HL-60 (cell line): Measurements from ENCODE around the gene UBALD1.

Experiments
- DNase-seq, 2 experiments: peaks; one replicate each; pipeline ENCODE4 v3.0.0-alpha.2; 2010 to 2020; ENCODE audit warnings: low read depth in 1 of 2, low spot score in 1 of 2
- H3K27ac ChIP-seq: fragments of 250-450 bp; sonication (Bioruptor Pico); replicated peaks from 2 replicates; pipeline ENCODE4 v1.5.1; 2020; ENCODE audit warnings: mild to moderate bottlenecking, moderate library complexity
- H3K27me3 ChIP-seq: fragments of 250-450 bp; sonication (Bioruptor Pico); 2 replicates; pipeline ENCODE4 v1.5.1; 2021; ENCODE audit warnings: mild to moderate bottlenecking, moderate library complexity; ENCODE audit not compliant: insufficient read depth, poor library complexity, severe bottlenecking
- H3K4me3 ChIP-seq: replicated peaks from 2 replicates; pipeline ENCODE4 v1.5.1; 2011; ENCODE audit warnings: mild to moderate bottlenecking, control low read depth, low read length; ENCODE audit not compliant: insufficient read depth
- GABPA ChIP-seq: IDR thresholded peaks from 2 replicates; pipeline ENCODE4 v1.6.1; 2012; ENCODE audit warnings: low read depth
- POLR2AphosphoS5 ChIP-seq: IDR thresholded peaks from 2 replicates; pipeline ENCODE4 v1.6.1; 2012; ENCODE audit warnings: low read depth
- SPI1 ChIP-seq: IDR thresholded peaks from 2 replicates; pipeline ENCODE4 v1.6.1; 2012; ENCODE audit warnings: low read depth, mild to moderate bottlenecking, borderline replicate concordance
- TF ChIP-seq, protein P1 (sequence below): IDR thresholded peaks from 2 replicates; pipeline ENCODE4 v1.6.1; 2012; ENCODE audit warnings: low read depth; ENCODE audit not compliant: insufficient replicate concordance
- TF ChIP-seq, protein P2 (sequence below): IDR thresholded peaks from one replicate; pipeline ENCODE4 v1.5.1; 2011; ENCODE audit warnings: low read length, control low read depth, inconsistent platforms; ENCODE audit not compliant: insufficient read depth

UBALD1 gene

DNA sequence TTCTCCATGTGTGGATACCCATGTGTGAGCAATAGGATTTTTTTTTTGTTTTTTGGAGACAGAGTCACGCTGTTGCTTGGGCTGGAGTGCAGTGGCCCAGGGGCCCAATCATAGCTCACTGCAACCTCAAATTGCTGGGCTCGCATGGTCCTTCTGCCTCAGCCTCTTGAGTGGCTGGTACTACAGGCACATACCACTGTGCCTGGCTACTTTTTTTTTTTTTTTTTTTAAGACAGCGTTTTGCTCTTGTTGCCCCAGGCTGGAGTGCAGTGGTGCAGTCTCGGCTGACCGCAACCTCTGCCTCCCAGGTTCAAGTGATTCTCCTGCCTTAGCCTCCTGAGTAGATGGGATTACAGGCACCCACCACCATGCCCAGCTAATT is 26.6 kb upstream of the UBALD1 start:
- no peak for DNase-seq
- Histone ChIP-seq H3K4me3 (no peak overlapping the region), H3K27me3 (no peaks in the 10 kb centered on the region), H3K27ac (no peak overlapping the region)
- TF ChIP-seq, protein P1, sequence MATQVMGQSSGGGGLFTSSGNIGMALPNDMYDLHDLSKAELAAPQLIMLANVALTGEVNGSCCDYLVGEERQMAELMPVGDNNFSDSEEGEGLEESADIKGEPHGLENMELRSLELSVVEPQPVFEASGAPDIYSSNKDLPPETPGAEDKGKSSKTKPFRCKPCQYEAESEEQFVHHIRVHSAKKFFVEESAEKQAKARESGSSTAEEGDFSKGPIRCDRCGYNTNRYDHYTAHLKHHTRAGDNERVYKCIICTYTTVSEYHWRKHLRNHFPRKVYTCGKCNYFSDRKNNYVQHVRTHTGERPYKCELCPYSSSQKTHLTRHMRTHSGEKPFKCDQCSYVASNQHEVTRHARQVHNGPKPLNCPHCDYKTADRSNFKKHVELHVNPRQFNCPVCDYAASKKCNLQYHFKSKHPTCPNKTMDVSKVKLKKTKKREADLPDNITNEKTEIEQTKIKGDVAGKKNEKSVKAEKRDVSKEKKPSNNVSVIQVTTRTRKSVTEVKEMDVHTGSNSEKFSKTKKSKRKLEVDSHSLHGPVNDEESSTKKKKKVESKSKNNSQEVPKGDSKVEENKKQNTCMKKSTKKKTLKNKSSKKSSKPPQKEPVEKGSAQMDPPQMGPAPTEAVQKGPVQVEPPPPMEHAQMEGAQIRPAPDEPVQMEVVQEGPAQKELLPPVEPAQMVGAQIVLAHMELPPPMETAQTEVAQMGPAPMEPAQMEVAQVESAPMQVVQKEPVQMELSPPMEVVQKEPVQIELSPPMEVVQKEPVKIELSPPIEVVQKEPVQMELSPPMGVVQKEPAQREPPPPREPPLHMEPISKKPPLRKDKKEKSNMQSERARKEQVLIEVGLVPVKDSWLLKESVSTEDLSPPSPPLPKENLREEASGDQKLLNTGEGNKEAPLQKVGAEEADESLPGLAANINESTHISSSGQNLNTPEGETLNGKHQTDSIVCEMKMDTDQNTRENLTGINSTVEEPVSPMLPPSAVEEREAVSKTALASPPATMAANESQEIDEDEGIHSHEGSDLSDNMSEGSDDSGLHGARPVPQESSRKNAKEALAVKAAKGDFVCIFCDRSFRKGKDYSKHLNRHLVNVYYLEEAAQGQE = no peak
- TF ChIP-seq GABPA (no peak), SPI1 (no peak), POLR2AphosphoS5 (no peak)
- TF ChIP-seq, protein P2, sequence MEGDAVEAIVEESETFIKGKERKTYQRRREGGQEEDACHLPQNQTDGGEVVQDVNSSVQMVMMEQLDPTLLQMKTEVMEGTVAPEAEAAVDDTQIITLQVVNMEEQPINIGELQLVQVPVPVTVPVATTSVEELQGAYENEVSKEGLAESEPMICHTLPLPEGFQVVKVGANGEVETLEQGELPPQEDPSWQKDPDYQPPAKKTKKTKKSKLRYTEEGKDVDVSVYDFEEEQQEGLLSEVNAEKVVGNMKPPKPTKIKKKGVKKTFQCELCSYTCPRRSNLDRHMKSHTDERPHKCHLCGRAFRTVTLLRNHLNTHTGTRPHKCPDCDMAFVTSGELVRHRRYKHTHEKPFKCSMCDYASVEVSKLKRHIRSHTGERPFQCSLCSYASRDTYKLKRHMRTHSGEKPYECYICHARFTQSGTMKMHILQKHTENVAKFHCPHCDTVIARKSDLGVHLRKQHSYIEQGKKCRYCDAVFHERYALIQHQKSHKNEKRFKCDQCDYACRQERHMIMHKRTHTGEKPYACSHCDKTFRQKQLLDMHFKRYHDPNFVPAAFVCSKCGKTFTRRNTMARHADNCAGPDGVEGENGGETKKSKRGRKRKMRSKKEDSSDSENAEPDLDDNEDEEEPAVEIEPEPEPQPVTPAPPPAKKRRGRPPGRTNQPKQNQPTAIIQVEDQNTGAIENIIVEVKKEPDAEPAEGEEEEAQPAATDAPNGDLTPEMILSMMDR = no peak

DNA sequence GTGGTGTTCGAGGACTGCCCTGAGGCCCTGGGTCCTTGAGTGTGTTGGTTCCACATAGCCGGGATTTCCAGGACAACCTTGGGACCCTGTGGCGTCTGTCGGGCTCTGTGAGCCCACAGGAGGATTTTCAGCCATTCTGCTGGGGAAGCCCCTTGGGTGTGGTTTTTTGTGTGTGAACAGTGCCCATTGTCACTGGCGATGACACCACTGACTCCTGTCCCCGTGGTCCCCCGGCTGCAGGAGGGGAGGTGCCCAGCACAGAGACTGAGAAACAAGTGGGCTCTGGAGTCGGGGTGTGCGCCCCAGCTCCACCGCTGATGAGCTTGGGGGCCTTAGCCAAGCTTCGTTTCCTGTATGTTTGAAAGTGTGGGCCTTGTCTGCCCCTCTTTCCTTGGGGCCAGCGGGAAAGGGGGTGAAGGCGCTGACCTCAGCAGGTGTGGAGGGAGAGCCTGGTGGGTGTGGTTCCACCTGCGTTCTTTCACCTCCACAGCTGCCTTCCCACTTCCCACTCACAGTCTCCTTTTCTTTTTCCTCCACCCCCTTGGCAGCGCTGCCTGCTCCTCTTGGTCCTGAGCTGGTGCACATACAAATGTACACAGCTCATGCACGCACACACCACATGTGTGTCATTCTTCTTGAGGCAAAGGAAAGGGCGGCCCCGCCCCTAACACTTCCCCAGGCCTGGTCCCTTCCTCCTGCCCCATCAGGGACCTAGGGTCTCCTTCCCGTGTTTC is 26.1 kb upstream of the UBALD1 start:
- H3K27ac ChIP-seq = no peak overlapping the region
- no peaks in the 10 kb centered on the region for H3K27me3 ChIP-seq
- H3K4me3 ChIP-seq = no peak overlapping the region
- no peak for TF ChIP-seq GABPA
- TF ChIP-seq SPI1 = no peak
- TF ChIP-seq POLR2AphosphoS5 = no peak
- TF ChIP-seq, protein P2 = no peak
- TF ChIP-seq, protein P1 = no peak
- no peak for DNase-seq

DNA sequence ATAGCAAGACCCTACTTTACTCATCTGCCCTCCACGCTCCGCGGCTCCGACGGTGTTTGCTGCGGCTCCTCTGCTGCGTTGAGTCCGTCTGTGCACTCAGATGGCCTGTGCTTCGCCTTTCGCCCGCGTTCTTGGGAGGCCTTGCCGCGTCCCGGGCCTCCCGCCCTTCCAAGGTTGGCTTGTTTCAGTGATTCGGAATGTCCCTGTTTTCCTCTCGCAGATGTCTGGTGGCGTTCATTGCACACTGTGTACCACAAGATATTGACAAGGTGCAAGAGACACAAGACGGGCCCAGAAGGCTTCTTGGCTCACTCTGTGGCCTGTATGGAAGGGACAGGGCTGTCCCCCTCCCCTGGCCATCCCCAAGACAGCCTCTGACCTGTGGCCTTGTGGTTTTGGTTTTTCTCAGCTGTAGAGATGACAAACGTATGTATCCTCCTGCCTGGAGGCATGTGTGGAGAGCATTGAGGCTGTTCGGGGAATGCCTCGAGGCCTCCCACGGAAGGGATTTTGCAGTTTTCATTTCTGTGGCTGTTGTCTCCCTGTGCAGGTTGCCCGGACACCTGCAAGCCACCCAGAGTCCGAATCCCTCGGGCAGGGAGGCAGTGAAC is 25.3 kb upstream of the UBALD1 start:
- Histone ChIP-seq H3K27ac (no peak overlapping the region), H3K27me3 (no peaks in the 10 kb centered on the region), H3K4me3 (no peak overlapping the region)
- TF ChIP-seq GABPA (no peak), POLR2AphosphoS5 (no peak), SPI1 (no peak)
- TF ChIP-seq, protein P2 = no peak
- TF ChIP-seq, protein P1 = no peak
- no peak for DNase-seq
